K562 (cell line): ENCODE measurements around the gene ACR. TPM values are rescaled to one million over a fixed set of nuclear protein-coding genes. Genes with fewer than 3 reads are reported as not detected.
"Not testable (repeated sequence)": the region's sequence is repeated elsewhere in the genome, so short reads cannot be mapped to it uniquely, and the experiment has no call there.

Experiments
- ATAC-seq: fragments of 200-7000 bp; cut with Tn5 transposase; 3 replicates; pipeline ENCODE4 v1.9.1; 2020; ENCODE audit warnings: moderate library complexity
- BruUV-seq: library from RNA; stranded (reverse); fragments of 400-500 nt; replicated peaks from 2 replicates; lab custom pipeline; 2021; lab: Mats Ljungman, UMichigan
- CTCF ChIA-PET: fragments of 300-600 bp; formaldehyde crosslinking; extraction: SDS; loops from one replicate; lab custom pipeline; 2021; ENCODE audit warnings: low intra/inter-chr PET ratio; lab: Yijun Ruan, JAX
- POLR2A ChIA-PET: fragments of 300-600, 350-650 bp; sonication (Branson Sonifier 250); formaldehyde crosslinking; extraction: SDS; loops from one replicate; lab custom pipeline; 2021; ENCODE audit warnings: antibody characterized with exemption, inconsistent platforms; lab: Yijun Ruan, JAX
- DNase-seq, 4 experiments: peaks; one replicate each; pipeline versions ENCODE4 v3.0.0 to v3.0.0-alpha.2; 2011 to 2018; ENCODE audit warnings: low spot score in 3 of 4, mixed read lengths in 3 of 4; ENCODE audit errors: extremely low read depth in 1 of 4
- FAIRE-seq: peaks from 2 replicates; lab custom pipeline; 2011; peaks lifted over from hg19 to GRCh38; lab: Jason Lieb, UNC
- H2AFZ ChIP-seq: 2 replicates; pipeline ENCODE4 v1.6.0; 2011; ENCODE audit warnings: low read depth, low read length, control low read depth, inconsistent platforms
- H3K27ac ChIP-seq: fragments of 200-600 bp; 3 replicates; pipeline ENCODE4 v1.8.0; 2011; ENCODE audit warnings: low read depth, mild to moderate bottlenecking, control low read depth, inconsistent platforms, low read length, moderate library complexity, mixed read lengths; ENCODE audit errors: extremely low read depth
- H3K27me3 ChIP-seq, 2 experiments: fragments of 300-600 bp in 1 of 2; 2 replicates in 1 of 2; 3 replicates in 1 of 2; pipeline versions ENCODE4 v1.6.0 to v1.8.0; 2011; ENCODE audit warnings: inconsistent platforms in 2 of 2, low read length in 2 of 2, mild to moderate bottlenecking in 1 of 2, mixed read lengths in 1 of 2, moderate library complexity in 1 of 2; ENCODE audit not compliant: control insufficient read depth in 2 of 2, insufficient read depth in 2 of 2
- H3K36me3 ChIP-seq: fragments of 300-600 bp; 3 replicates; pipeline ENCODE4 v1.8.0; 2011; ENCODE audit warnings: mild to moderate bottlenecking, low read length, inconsistent platforms; ENCODE audit not compliant: control insufficient read depth, insufficient read depth
- H3K4me1 ChIP-seq, 2 experiments: fragments of 200-600 bp in 1 of 2; replicated peaks in 1 of 2; 2 replicates in 1 of 2; 3 replicates in 1 of 2; pipeline versions ENCODE4 v1.5.1 to v1.8.0; 2011; ENCODE audit warnings: inconsistent platforms in 2 of 2, low read length in 2 of 2, mild to moderate bottlenecking in 1 of 2, mixed read lengths in 1 of 2, moderate library complexity in 1 of 2; ENCODE audit not compliant: control insufficient read depth in 2 of 2, insufficient read depth in 2 of 2
- H3K4me2 ChIP-seq: 2 replicates; pipeline ENCODE4 v1.6.1; 2011; ENCODE audit warnings: low read length, control low read depth, inconsistent platforms, mixed read lengths; ENCODE audit not compliant: insufficient read depth
- H3K4me3 ChIP-seq: fragments of 200-600 bp; sonication (generic), shearing (Covaris generic); 2 replicates; pipeline ENCODE4 v1.5.1; 2016; ENCODE audit warnings: control low read depth, inconsistent platforms
- H3K79me2 ChIP-seq: fragments of 200-600 bp; 3 replicates; pipeline ENCODE4 v1.8.0; 2011; ENCODE audit warnings: low read length, inconsistent platforms; ENCODE audit not compliant: control insufficient read depth, insufficient read depth
- H3K9ac ChIP-seq, 2 experiments: 2 replicates each; pipeline versions ENCODE4 v1.6.0 to v1.6.1; 2011; ENCODE audit warnings: low read depth in 2 of 2, low read length in 2 of 2, control low read depth in 1 of 2, inconsistent platforms in 1 of 2, mild to moderate bottlenecking in 1 of 2, mixed read lengths in 1 of 2; ENCODE audit not compliant: insufficient read depth in 1 of 2
- H3K9me1 ChIP-seq: one replicate; pipeline ENCODE4 v1.6.0; 2011; ENCODE audit warnings: inconsistent platforms, mild to moderate bottlenecking, low read length, moderate library complexity; ENCODE audit not compliant: control insufficient read depth, insufficient read depth
- H3K9me3 ChIP-seq: replicated peaks from 2 replicates; pipeline ENCODE4 v1.5.1; 2011; ENCODE audit warnings: low read depth, low read length, inconsistent platforms; ENCODE audit not compliant: control insufficient read depth, insufficient read depth
- H4K20me1 ChIP-seq: replicated peaks from 2 replicates; pipeline ENCODE4 v1.6.1; 2011; ENCODE audit warnings: low read length, inconsistent platforms, mixed read lengths; ENCODE audit not compliant: control insufficient read depth, insufficient read depth
- ELF2 ChIP-seq: fragments of 250-450 bp; sonication (Bioruptor Pico); IDR thresholded peaks from 2 replicates; pipeline ENCODE4 v1.5.0; 2021; ENCODE audit warnings: mild to moderate bottlenecking
- HCFC1 ChIP-seq: IDR thresholded peaks from 2 replicates; pipeline ENCODE4 v1.6.1; 2012; ENCODE audit warnings: low read depth, low read length, improper control_type of control experiment
- HDAC1 ChIP-seq, 2 experiments: fragments of 450-650 bp; IDR thresholded peaks; 2 replicates each; pipeline ENCODE4 v1.6.1; 2016 to 2017; ENCODE audit warnings: inconsistent platforms in 1 of 2, mild to moderate bottlenecking in 1 of 2, moderate library complexity in 1 of 2
- HNRNPLL ChIP-seq: fragments of 200-400 bp; formaldehyde crosslinking; IDR thresholded peaks from 2 replicates; pipeline ENCODE4 v1.6.1; 2017; ENCODE audit warnings: low read length, low read depth, mild to moderate bottlenecking; ENCODE audit not compliant: poor library complexity, severe bottlenecking
- NCOA2 ChIP-seq, 2 experiments: fragments of 450-650 bp; IDR thresholded peaks; 2 replicates each; pipeline ENCODE4 v1.6.1; 2018; ENCODE audit warnings: mild to moderate bottlenecking in 2 of 2, moderate library complexity in 1 of 2; ENCODE audit not compliant: partially characterized antibody in 2 of 2
- PHF8 ChIP-seq: fragments of 200-600 bp; sonication (generic); IDR thresholded peaks from 2 replicates; pipeline ENCODE4 v1.6.1; 2012; ENCODE audit warnings: mixed run types, mild to moderate bottlenecking, inconsistent platforms, low read length, moderate library complexity, borderline replicate concordance
- POLR2G ChIP-seq: fragments of 200-400 bp; formaldehyde crosslinking; IDR thresholded peaks from 2 replicates; pipeline ENCODE4 v1.6.1; 2017; ENCODE audit warnings: low read depth, mild to moderate bottlenecking, antibody characterized with exemption, low read length, moderate library complexity
- RFX1 ChIP-seq: fragments of 450-650 bp; IDR thresholded peaks from 2 replicates; pipeline ENCODE4 v1.6.1; 2016; ENCODE audit warnings: mild to moderate bottlenecking, moderate library complexity
- TFAP4 ChIP-seq: sonication (generic); formaldehyde crosslinking; IDR thresholded peaks from 2 replicates; pipeline ENCODE4 v1.8.0; 2022; ENCODE audit warnings: missing genetic modification reagents, mild to moderate bottlenecking, moderate library complexity, borderline replicate concordance
- ZFX ChIP-seq: sonication (generic); formaldehyde crosslinking; IDR thresholded peaks from 2 replicates; pipeline ENCODE4 v1.8.0; 2022; ENCODE audit warnings: mild to moderate bottlenecking, missing genetic modification reagents, moderate library complexity
- WGBS: fragments of 100-300 bp; shearing (Covaris generic); methylation state at CpG from one replicate; pipeline ENCODE4 v1.1.6; 2016; ENCODE audit warnings: low coverage, mixed read lengths; ENCODE audit not compliant: insufficient coverage; ENCODE audit errors: missing lambda C conversion rate; 5-methylcytosine and 5-hydroxymethylcytosine counted together
- in situ Hi-C: fragments of 300-500 bp; cut with MboI; formaldehyde crosslinking; loops from 4 replicates; pipeline ENCODE4 v1.15.0; 2018; ENCODE audit warnings: inconsistent platforms, mixed read lengths
- intact Hi-C: fragments of 100-400 bp; cut with micrococcal nuclease; formaldehyde crosslinking; loops from 2 replicates; pipeline ENCODE4 v1.14.2; 2022
- polyA plus RNA-seq, 8 experiments: library from polyadenylated mRNA; depleted of rRNA in 4 of 8; stranded (reverse) in 5 of 8; unstranded in 3 of 8; fragments of >200 nt; fragmentation: Nextera tagmentation in 2 of 8; fragmentation: Illumina TruSeq in 1 of 8; extraction: Ambion mirVana in 2 of 8; extraction: Trizol in 1 of 8; gene quantifications; 2 replicates each; pipeline versions ENCODE4 v1.2.1 to v1.2.3, GENCODE V29; 2011 to 2014; ENCODE audit warnings: inconsistent platforms in 1 of 8, missing spikeins in 1 of 8
- total RNA-seq, 7 experiments: library from RNA; depleted of rRNA in 6 of 7; stranded (reverse); fragments of >200 nt in 6 of 7; fragmentation: Illumina TruSeq in 2 of 7; extraction: Trizol in 2 of 7; gene quantifications; 2 replicates each; pipeline versions ENCODE4 v1.2.1 to v1.2.3, GENCODE V29; 2011 to 2021; ENCODE audit warnings: low replicate concordance in 1 of 7
- TF ChIP-seq, protein P1 (sequence below): conservative IDR thresholded peaks from 2 replicates; pipeline ENCODE4 v1.6.1; 2011; ENCODE audit warnings: low read depth, mild to moderate bottlenecking, low read length; ENCODE audit not compliant: control insufficient read depth

The ACR gene
- total and polyA plus RNA-seq, 9 of the 15 experiments (the other 6 are each of a cell fraction or from before 2014, with no cell fraction given): not detected

DNA sequence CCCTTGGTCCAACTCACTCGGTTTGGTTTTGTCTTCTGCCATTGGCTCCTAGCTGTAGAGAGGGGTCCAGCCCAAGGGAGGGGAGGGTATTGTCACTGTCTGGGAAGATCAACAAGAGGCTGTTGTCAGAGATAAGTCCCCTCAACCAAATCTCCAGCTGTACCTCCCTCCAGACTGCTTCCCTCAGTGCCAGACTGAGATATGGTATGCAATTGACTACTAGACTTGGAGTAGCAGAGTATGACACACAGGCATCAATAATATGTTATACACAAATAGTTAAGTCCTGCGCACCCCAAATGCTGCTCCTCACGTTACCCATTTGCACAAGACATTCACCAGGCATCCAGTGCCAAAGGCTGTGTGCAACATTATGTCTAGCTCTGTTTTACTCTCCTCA lies 44.2 kb downstream of the ACR start:
- FAIRE-seq, H4K20me1 ChIP-seq, H3K36me3 ChIP-seq, ATAC-seq, POLR2A ChIA-PET, H3K27ac ChIP-seq, intact Hi-C loops, H3K9me1 ChIP-seq, H3K9ac ChIP-seq, in situ Hi-C loops, CTCF ChIA-PET, DNase-seq, H3K9me3 ChIP-seq, H3K27me3 ChIP-seq, H3K4me2 ChIP-seq, H3K79me2 ChIP-seq, H2AFZ ChIP-seq, H3K4me1 ChIP-seq, H3K4me3 ChIP-seq, BruUV-seq: not testable (repeated sequence)
- 90% methylated on average over 2 of the region's 3 CpGs for WGBS

GRCh38 chr22:50783033-50783879 lies 45.3 kb downstream of the ACR start, which contains the start of gene RABL2B:
Gene RABL2B, minus strand, starts transcription at chr22:50783636. Its CDS starts 1,342 bp downstream, at chr22:50782294.
- peak; percentile 78 for FAIRE-seq
- peak in 1 of 2 experiments; percentile 80; a peak in 2 of 4 replicates for TF ChIP-seq HDAC1 (IDR thresholded peaks at IDR 0.05)
- TF ChIP-seq NCOA2 (IDR thresholded peaks at IDR 0.05; ENCODE audit: partially characterized antibody in 2 of 2): peak in 1 of 2 experiments; percentile 93
- peak; percentile 41; the same call in 1 of the 2 replicates for TF ChIP-seq TFAP4
- peak; percentile 24; the same call in 1 of the 2 replicates for TF ChIP-seq PHF8
- TF ChIP-seq ZFX: peak; percentile 32; the same call in 1 of the 2 replicates
- peak; percentile 45 for TF ChIP-seq HNRNPLL
- peak; percentile 77 for TF ChIP-seq RFX1
- peak; percentile 63 for TF ChIP-seq POLR2G
- TF ChIP-seq, protein P1, sequence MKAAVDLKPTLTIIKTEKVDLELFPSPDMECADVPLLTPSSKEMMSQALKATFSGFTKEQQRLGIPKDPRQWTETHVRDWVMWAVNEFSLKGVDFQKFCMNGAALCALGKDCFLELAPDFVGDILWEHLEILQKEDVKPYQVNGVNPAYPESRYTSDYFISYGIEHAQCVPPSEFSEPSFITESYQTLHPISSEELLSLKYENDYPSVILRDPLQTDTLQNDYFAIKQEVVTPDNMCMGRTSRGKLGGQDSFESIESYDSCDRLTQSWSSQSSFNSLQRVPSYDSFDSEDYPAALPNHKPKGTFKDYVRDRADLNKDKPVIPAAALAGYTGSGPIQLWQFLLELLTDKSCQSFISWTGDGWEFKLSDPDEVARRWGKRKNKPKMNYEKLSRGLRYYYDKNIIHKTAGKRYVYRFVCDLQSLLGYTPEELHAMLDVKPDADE: peak; percentile 89
- TF ChIP-seq HCFC1: peak; percentile 49; the same call in 1 of the 2 replicates
- TF ChIP-seq ELF2 (CRISPR knock-in tag): peak; percentile 67; the same call in 1 of the 2 replicates

More at GRCh38 chr22:50783033-50783879, 45.3 kb downstream of the ACR start, which contains the start of gene RABL2B:
- H4K20me1 ChIP-seq, POLR2A ChIA-PET, H3K36me3 ChIP-seq, H3K27ac ChIP-seq, H3K9me1 ChIP-seq, in situ Hi-C loops, H3K9me3 ChIP-seq, intact Hi-C loops, H3K4me1 ChIP-seq, H3K79me2 ChIP-seq, H3K27me3 ChIP-seq, CTCF ChIA-PET: not testable (repeated sequence)
- 0 out of 2 replicates have a peak within 1 kb of the TSS, but pooled peaks have one; percentile 59 for H2AFZ ChIP-seq
- H3K4me3 ChIP-seq: peak within 1 kb of the TSS; percentile 47
- H3K9ac ChIP-seq: peak within 1 kb of the TSS in 1 of 2 experiments; percentile 71; a peak in 2 of 4 replicates
- H3K4me2 ChIP-seq: peak within 1 kb of the TSS; percentile 37; the same call in 1 of the 2 replicates
- ATAC-seq: peak; percentile 98
- DNase-seq: peak; percentile 80 to 88 (median 82)
- TSS peak; percentile 66 for BruUV-seq
- under 1% methylated on average over 12 of the region's 77 CpGs for WGBS
